A549 (cell line): Measurements from ENCODE around the gene GABRR1. TPM values are rescaled to one million over a fixed set of nuclear protein-coding genes. Genes with fewer than 3 reads are reported as not detected.

Experiments
- ATAC-seq, 2 experiments: fragments of 200-7000 bp in 1 of 2; fragments of >200 bp in 1 of 2; cut with Nextera tagmentation in 1 of 2; cut with Tn5 transposase in 1 of 2; 3 replicates each; pipeline versions ENCODE4 v1.8.0 to v1.9.1; 2018 to 2020; ENCODE audit warnings: mild to moderate bottlenecking in 1 of 2, moderate library complexity in 1 of 2
- CTCF ChIA-PET: fragments of 300-600 bp; sonication (Branson Sonifier 250); formaldehyde crosslinking; extraction: SDS; loops from one replicate; lab custom pipeline; 2021; ENCODE audit warnings: antibody characterized with exemption, inconsistent platforms; lab: Yijun Ruan, JAX
- POLR2A ChIA-PET: fragments of 350-600 bp; formaldehyde crosslinking; extraction: SDS; loops from one replicate; lab custom pipeline; 2021; ENCODE audit warnings: antibody characterized with exemption, inconsistent platforms; lab: Yijun Ruan, JAX
- DNase-seq, 2 experiments: peaks; one replicate each; pipeline versions ENCODE4 v3.0.0 to v3.0.0-alpha.2; 2011 to 2016; ENCODE audit warnings: low read depth in 1 of 2, low spot score in 1 of 2
- FAIRE-seq: peaks from 2 replicates; lab custom pipeline; 2011; peaks lifted over from hg19 to GRCh38; lab: Jason Lieb, UNC
- H3K27ac ChIP-seq, 2 experiments: fragments of >200 bp; sonication (Bioruptor Twin); formaldehyde crosslinking; 3 replicates each; pipeline ENCODE4 v1.5.1; 2016 to 2017
- H3K4me1 ChIP-seq: fragments of >200 bp; sonication (Bioruptor Twin); formaldehyde crosslinking; 3 replicates; pipeline ENCODE4 v1.6.1; 2016
- H3K4me2 ChIP-seq: fragments of >200 bp; sonication (Bioruptor Twin); formaldehyde crosslinking; 3 replicates; pipeline ENCODE4 v1.6.1; 2016
- H3K4me3 ChIP-seq: fragments of >200 bp; sonication (Bioruptor Twin); formaldehyde crosslinking; 3 replicates; pipeline ENCODE4 v1.5.1; 2016
- H3K9me3 ChIP-seq: fragments of >200 bp; sonication (Bioruptor Twin); formaldehyde crosslinking; 3 replicates; pipeline ENCODE4 v1.6.1; 2016
- CHD2 ChIP-seq: fragments of 150-350 bp; IDR thresholded peaks from 2 replicates; pipeline ENCODE4 v1.6.1; 2014; ENCODE audit warnings: low read length; ENCODE audit not compliant: partially characterized antibody
- CTCF ChIP-seq: fragments of >200 bp; sonication (Bioruptor Twin); formaldehyde crosslinking; IDR thresholded peaks from 3 replicates; pipeline ENCODE4 v1.5.1; 2016
- E2F6 ChIP-seq: IDR thresholded peaks from 2 replicates; pipeline ENCODE4 v1.6.1; 2012; ENCODE audit warnings: low read depth, borderline replicate concordance
- EHMT2 ChIP-seq: fragments of 200-600 bp; sonication (generic); IDR thresholded peaks from 2 replicates; pipeline ENCODE4 v1.6.1; 2016; ENCODE audit warnings: antibody characterized with exemption, low read depth, mild to moderate bottlenecking, moderate library complexity
- EP300 ChIP-seq, 2 experiments: fragments of >200 bp; sonication (Bioruptor Twin); formaldehyde crosslinking; IDR thresholded peaks; 2 replicates in 1 of 2; 3 replicates in 1 of 2; pipeline ENCODE4 v1.6.1; 2016 to 2017
- ESRRA ChIP-seq: fragments of 150-350 bp; IDR thresholded peaks from 2 replicates; pipeline ENCODE4 v1.6.1; 2014; ENCODE audit warnings: mild to moderate bottlenecking, low read length, borderline replicate concordance
- FOSB ChIP-seq: fragments of 250-450 bp; sonication (Bioruptor Pico); IDR thresholded peaks from 2 replicates; pipeline ENCODE4 v1.5.0; 2020; ENCODE audit warnings: mild to moderate bottlenecking, moderate library complexity
- FOXS1 ChIP-seq: fragments of 250-450 bp; sonication (Bioruptor Pico); IDR thresholded peaks from 2 replicates; pipeline ENCODE4 v1.5.0; 2020; ENCODE audit warnings: mild to moderate bottlenecking, moderate library complexity
- GATA3 ChIP-seq: IDR thresholded peaks from 2 replicates; pipeline ENCODE4 v1.6.1; 2012; ENCODE audit warnings: borderline replicate concordance
- HOXB5 ChIP-seq: fragments of 250-450 bp; sonication (Bioruptor Pico); IDR thresholded peaks from 2 replicates; pipeline ENCODE4 v1.5.0; 2020; ENCODE audit warnings: mild to moderate bottlenecking, moderate library complexity
- JUNB ChIP-seq: fragments of >200 bp; sonication (Bioruptor Twin); formaldehyde crosslinking; IDR thresholded peaks from 2 replicates; pipeline ENCODE4 v1.6.1; 2016
- KDM1A ChIP-seq: fragments of 200-600 bp; sonication (generic); IDR thresholded peaks from 2 replicates; pipeline ENCODE4 v1.6.1; 2016; ENCODE audit warnings: low read depth, mild to moderate bottlenecking
- MAFK ChIP-seq: fragments of 450-650 bp; IDR thresholded peaks from 2 replicates; pipeline ENCODE4 v1.6.1; 2014; ENCODE audit not compliant: partially characterized antibody
- NFE2L2 ChIP-seq: fragments of 150-350 bp; conservative IDR thresholded peaks from 2 replicates; pipeline ENCODE4 v1.6.1; 2014; ENCODE audit warnings: low read length
- POLR2A ChIP-seq: IDR thresholded peaks from 2 replicates; pipeline ENCODE4 v1.6.1; 2012; ENCODE audit warnings: mild to moderate bottlenecking, low read length
- RAD21 ChIP-seq, 2 experiments: fragments of >200 bp in 1 of 2; sonication (Bioruptor Twin) in 1 of 2; formaldehyde crosslinking in 1 of 2; IDR thresholded peaks in 1 of 2; conservative IDR thresholded peaks in 1 of 2; 2 replicates in 1 of 2; 3 replicates in 1 of 2; pipeline ENCODE4 v1.6.1; 2012 to 2018; ENCODE audit warnings: inconsistent platforms in 1 of 2
- RFX5 ChIP-seq: fragments of 450-650 bp; IDR thresholded peaks from 2 replicates; pipeline ENCODE4 v1.7.1; 2014; ENCODE audit warnings: antibody characterized with exemption, mild to moderate bottlenecking, moderate library complexity
- SMC3 ChIP-seq: fragments of >200 bp; sonication (Bioruptor Twin); formaldehyde crosslinking; IDR thresholded peaks from 3 replicates; pipeline ENCODE4 v1.6.1; 2018; ENCODE audit warnings: inconsistent platforms
- SREBF2 ChIP-seq: fragments of 450-650 bp; IDR thresholded peaks from 2 replicates; pipeline ENCODE4 v1.6.1; 2014; ENCODE audit warnings: mild to moderate bottlenecking, moderate library complexity
- TFCP2L1 ChIP-seq: fragments of 250-450 bp; sonication (Bioruptor Pico); IDR thresholded peaks from 2 replicates; pipeline ENCODE4 v1.5.0; 2021; ENCODE audit warnings: mild to moderate bottlenecking
- TP53 ChIP-seq: fragments of 250-450 bp; sonication (Bioruptor Pico); IDR thresholded peaks from 2 replicates; pipeline ENCODE4 v1.5.0; 2021; ENCODE audit warnings: mild to moderate bottlenecking, moderate library complexity
- ZC3H11A ChIP-seq: fragments of 450-650 bp; IDR thresholded peaks from 2 replicates; pipeline ENCODE4 v1.6.1; 2014; ENCODE audit warnings: antibody characterized with exemption, mild to moderate bottlenecking
- ZFP36 ChIP-seq: fragments of 450-650 bp; IDR thresholded peaks from 2 replicates; pipeline ENCODE4 v1.6.1; 2014; ENCODE audit warnings: borderline replicate concordance; ENCODE audit not compliant: partially characterized antibody
- ZNF302 ChIP-seq: fragments of 250-450 bp; sonication (Bioruptor Pico); IDR thresholded peaks from 2 replicates; pipeline ENCODE4 v1.9.0; 2021; ENCODE audit warnings: inconsistent platforms, mild to moderate bottlenecking, moderate library complexity
- ZSCAN20 ChIP-seq: fragments of 250-450 bp; sonication (Bioruptor Pico); IDR thresholded peaks from 2 replicates; pipeline ENCODE4 v1.8.0; 2022; ENCODE audit warnings: mild to moderate bottlenecking, moderate library complexity
- WGBS: methylation state at CpG from one replicate; pipeline ENCODE4 v1.1.6; 2017; ENCODE audit errors: missing lambda C conversion rate; 5-methylcytosine and 5-hydroxymethylcytosine counted together
- polyA plus RNA-seq, 4 experiments: library from polyadenylated mRNA; depleted of rRNA in 3 of 4; stranded (reverse); fragments of >200 nt; fragmentation: RNase III in 1 of 4; extraction: RNeasy Plus Mini Kit Qiagen cat#74134 plus additional on column Dnase treatment in 1 of 4; gene quantifications; 2 replicates in 3 of 4; 3 replicates in 1 of 4; pipeline ENCODE4 v1.2.3, GENCODE V29; 2011 to 2017
- TF ChIP-seq, protein P1 (sequence below): IDR thresholded peaks from 2 replicates; pipeline ENCODE4 v1.6.1; 2012
- TF ChIP-seq, protein P2 (sequence below): IDR thresholded peaks from 2 replicates; pipeline ENCODE4 v1.6.1; 2012
- TF ChIP-seq, protein P3 (sequence below): fragments of >200 bp; sonication (Bioruptor Twin); formaldehyde crosslinking; IDR thresholded peaks from 3 replicates; pipeline ENCODE4 v1.6.1; 2016

Gene GABRR1
- polyA plus RNA-seq, 2 of the 4 experiments (the other 2 are of a cell fraction) = not detected

GRCh38 chr6:89260310-89260709 lies 43.2 kb upstream of the GABRR1 start:
- TF ChIP-seq FOSB (no peak), EP300 (IDR thresholded peaks at IDR 0.05) (no peak), ZNF302 (CRISPR knock-in tag) (no peak), ZC3H11A (no peak), EHMT2 (no peak), SREBF2 (no peak), RFX5 (no peak), TP53 (CRISPR knock-in tag) (no peak), TFCP2L1 (no peak), NFE2L2 (no peak), MAFK (no peak), POLR2A (no peak), HOXB5 (CRISPR knock-in tag) (no peak), CHD2 (no peak)
- TF ChIP-seq, protein P1, sequence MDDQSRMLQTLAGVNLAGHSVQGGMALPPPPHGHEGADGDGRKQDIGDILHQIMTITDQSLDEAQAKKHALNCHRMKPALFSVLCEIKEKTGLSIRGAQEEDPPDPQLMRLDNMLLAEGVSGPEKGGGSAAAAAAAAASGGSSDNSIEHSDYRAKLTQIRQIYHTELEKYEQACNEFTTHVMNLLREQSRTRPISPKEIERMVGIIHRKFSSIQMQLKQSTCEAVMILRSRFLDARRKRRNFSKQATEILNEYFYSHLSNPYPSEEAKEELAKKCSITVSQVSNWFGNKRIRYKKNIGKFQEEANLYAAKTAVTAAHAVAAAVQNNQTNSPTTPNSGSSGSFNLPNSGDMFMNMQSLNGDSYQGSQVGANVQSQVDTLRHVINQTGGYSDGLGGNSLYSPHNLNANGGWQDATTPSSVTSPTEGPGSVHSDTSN = no peak
- TF ChIP-seq, protein P2, sequence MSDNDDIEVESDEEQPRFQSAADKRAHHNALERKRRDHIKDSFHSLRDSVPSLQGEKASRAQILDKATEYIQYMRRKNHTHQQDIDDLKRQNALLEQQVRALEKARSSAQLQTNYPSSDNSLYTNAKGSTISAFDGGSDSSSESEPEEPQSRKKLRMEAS = no peak
- TF ChIP-seq, protein P3, sequence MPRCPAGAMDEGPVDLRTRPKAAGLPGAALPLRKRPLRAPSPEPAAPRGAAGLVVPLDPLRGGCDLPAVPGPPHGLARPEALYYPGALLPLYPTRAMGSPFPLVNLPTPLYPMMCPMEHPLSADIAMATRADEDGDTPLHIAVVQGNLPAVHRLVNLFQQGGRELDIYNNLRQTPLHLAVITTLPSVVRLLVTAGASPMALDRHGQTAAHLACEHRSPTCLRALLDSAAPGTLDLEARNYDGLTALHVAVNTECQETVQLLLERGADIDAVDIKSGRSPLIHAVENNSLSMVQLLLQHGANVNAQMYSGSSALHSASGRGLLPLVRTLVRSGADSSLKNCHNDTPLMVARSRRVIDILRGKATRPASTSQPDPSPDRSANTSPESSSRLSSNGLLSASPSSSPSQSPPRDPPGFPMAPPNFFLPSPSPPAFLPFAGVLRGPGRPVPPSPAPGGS = no peak
- no peak for ATAC-seq
- FAIRE-seq = no peak
- Histone ChIP-seq H3K27ac (no peak overlapping the region), H3K4me3 (no peak overlapping the region), H3K9me3 (no peaks in the 10 kb centered on the region), H3K4me2 (no peak overlapping the region), H3K4me1 (no peaks in the 10 kb centered on the region)
- WGBS = 100% methylated on average over 1 of the region's 4 CpGs
- ChIA-PET CTCF (no interaction called here), POLR2A (no interaction called here)
- DNase-seq = no peak

DNA sequence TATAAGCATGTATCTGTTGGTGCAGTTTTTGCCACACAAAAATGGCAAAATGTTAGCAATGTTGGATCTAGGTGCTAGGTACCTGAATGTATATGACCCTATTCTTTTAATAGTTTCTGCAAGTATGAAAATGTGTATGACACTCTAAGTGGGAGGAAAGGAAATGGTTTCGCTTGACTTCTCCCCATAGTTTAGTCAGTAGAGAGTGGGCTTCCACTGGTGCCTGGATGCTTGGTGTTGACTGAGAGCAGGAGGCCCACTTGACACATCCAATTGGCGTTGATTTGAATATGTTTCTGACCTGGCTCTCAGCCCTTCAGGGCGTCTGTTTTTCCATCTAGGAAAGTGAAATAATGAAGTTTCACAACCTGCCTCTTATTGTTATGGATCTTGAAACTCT lies 41.8 kb upstream of the GABRR1 start:
- ChIA-PET CTCF (interaction anchor here (0.6 kb wide), 2 partner anchors 24 to 68 kb away, joined by 3 to 5 read pairs; no protein-coding TSS in a partner anchor), POLR2A (no interaction called here)
- no peak overlapping the region for H3K27ac ChIP-seq
- no peaks in the 10 kb centered on the region for H3K9me3 ChIP-seq
- H3K4me1 ChIP-seq = no peaks in the 10 kb centered on the region
- FAIRE-seq (no peak), ATAC-seq (no peak), DNase-seq (no peak)
- no peak overlapping the region for H3K4me2 ChIP-seq
- WGBS = 55% methylated on average over 3 of the region's 3 CpGs
- no peak for TF ChIP-seq RFX5
- no peak for TF ChIP-seq E2F6
- TF ChIP-seq FOXS1 (CRISPR knock-in tag) = no peak
- TF ChIP-seq, protein P2 = no peak
- no peak for TF ChIP-seq SMC3
- no peak for TF ChIP-seq ESRRA
- TF ChIP-seq, all 56 proteins: peak for 0
- H3K4me3 ChIP-seq = no peak overlapping the region

- no peak for DNase-seq
- CTCF ChIA-PET = interaction anchor here (0.8 to 1.3 kb wide), 2 partner anchors 23 to 65 kb away, joined by 3 to 4 read pairs; no protein-coding TSS in a partner anchor
- no peak overlapping the region for H3K27ac ChIP-seq
- no peaks in the 10 kb centered on the region for H3K4me1 ChIP-seq
- POLR2A ChIA-PET = no interaction called here
- no peak overlapping the region for H3K4me2 ChIP-seq
- no peak for ATAC-seq
- 79% methylated on average over 4 of the region's 4 CpGs for WGBS
- H3K4me3 ChIP-seq = no peak overlapping the region
- TF ChIP-seq SMC3 = no peak
- TF ChIP-seq ZSCAN20 (CRISPR knock-in tag) = no peak
- TF ChIP-seq SREBF2 = no peak
- no peak for TF ChIP-seq EP300 (IDR thresholded peaks at IDR 0.05)
- no peak for TF ChIP-seq MAFK
- no peak for TF ChIP-seq JUNB
- TF ChIP-seq GATA3 = no peak
- no peak for TF ChIP-seq KDM1A
- no peak for TF ChIP-seq POLR2A
- TF ChIP-seq FOSB = no peak
- TF ChIP-seq E2F6 = no peak
- no peak for TF ChIP-seq CTCF
- TF ChIP-seq ZFP36 = no peak
- TF ChIP-seq RAD21 (conservative IDR thresholded peaks at IDR 0.05 in 1 of 2, IDR thresholded peaks at IDR 0.05 in 1 of 2) = no peak
- TF ChIP-seq ZNF302 (CRISPR knock-in tag) = no peak
- FAIRE-seq = no peak
- H3K9me3 ChIP-seq = no peaks in the 10 kb centered on the region
Observed at GRCh38 chr6:89257781-89258180, 40.6 kb upstream of the GABRR1 start.
